ENCODE results near the gene RAD51B. TPM values are rescaled to one million over a fixed set of nuclear protein-coding genes. Genes with fewer than 3 reads are reported as not detected.

The RAD51B gene
- total RNA-seq, 5 donors from 2014 or later (not counting 1 experiment from before 2014, with no cell fraction given): 25.4 to 47.9 (median 30.0) TPM

GRCh38 chr14:68307790-68308168, 488.2 kb downstream of the RAD51B start:
- POLR2A ChIA-PET: no interaction called here
- CTCF ChIA-PET: no interaction called here

GRCh38 chr14:68308726-68309520, 489.3 kb downstream of the RAD51B start:
- no peaks in the 10 kb centered on the region for H3K9me3 ChIP-seq
- Mint-ChIP-seq H3K27me3 (no peaks in the 10 kb centered on the region), H3K27ac (no peak overlapping the region), H3K4me3 (peak overlapping the region in 1 of 3 donors; percentile 22), H3K9me3 (no peaks in the 10 kb centered on the region), H3K36me3 (peaks cover 8% of the 10 kb centered on the region), H3K4me1 (peaks cover 20 to 51% (median 32%) of the 10 kb centered on the region in 3 donors)
- ChIA-PET POLR2A (interaction anchor here in 1 of 2 donors (0.7 kb wide), 1 partner anchor 39 kb away, joined by 5 read pairs; no protein-coding TSS in a partner anchor), CTCF (interaction anchor here (0.6 to 0.8 kb wide), 6 partner anchors 11 to 602 kb away, joined by 3 to 6 read pairs (median 3); no protein-coding TSS in a partner anchor)
- ATAC-seq (replicated peaks in 1 of 4) (no peak), DNase-seq (no peak)
- peaks cover 0 to 6% of the 10 kb centered on the region in 2 experiments for H3K4me1 ChIP-seq (ENCODE audit: control insufficient read depth in 1 of 2, extremely low read depth in 1 of 2, insufficient read depth in 2 of 2, low read length in 2 of 2)
- H3K27ac ChIP-seq (ENCODE audit: low read length): no peak overlapping the region
- no peak overlapping the region for H3K4me3 ChIP-seq (ENCODE audit: control insufficient read depth in 1 of 2, extremely low read depth in 1 of 2, low read length in 1 of 2)
- H3K36me3 ChIP-seq (ENCODE audit: control insufficient read depth in 2 of 2, extremely low read depth in 1 of 2, insufficient read depth in 1 of 2, low read length in 1 of 2): no peaks in the 10 kb centered on the region
- no CpG with 5 or more reads among the region's 6 CpGs for WGBS (ENCODE audit: insufficient coverage)
- no peaks in the 10 kb centered on the region for H3K27me3 ChIP-seq (replicated peaks in 1 of 2; ENCODE audit: control insufficient read depth in 2 of 2, extremely low read depth in 1 of 2, insufficient read depth in 2 of 2, low read length in 1 of 2)

More at GRCh38 chr14:68307790-68308168, 488.2 kb downstream of the RAD51B start:
- Mint-ChIP-seq H3K27me3 (no peaks in the 10 kb centered on the region), H3K9me3 (peaks cover 0 to 3% (median 3%) of the 10 kb centered on the region in 3 donors), H3K4me1 (peaks cover 16 to 45% (median 31%) of the 10 kb centered on the region in 3 donors), H3K27ac (no peak overlapping the region), H3K4me3 (no peak overlapping the region), H3K36me3 (peaks cover 11% of the 10 kb centered on the region)
- Histone ChIP-seq H3K4me3 (ENCODE audit: control insufficient read depth in 1 of 2, extremely low read depth in 1 of 2, low read length in 1 of 2) (no peak overlapping the region), H3K27me3 (replicated peaks in 1 of 2; ENCODE audit: control insufficient read depth in 2 of 2, extremely low read depth in 1 of 2, insufficient read depth in 2 of 2, low read length in 1 of 2) (no peaks in the 10 kb centered on the region), H3K9me3 (no peaks in the 10 kb centered on the region), H3K36me3 (ENCODE audit: control insufficient read depth in 2 of 2, extremely low read depth in 1 of 2, insufficient read depth in 1 of 2, low read length in 1 of 2) (no peaks in the 10 kb centered on the region), H3K27ac (ENCODE audit: low read length) (no peak overlapping the region), H3K4me1 (ENCODE audit: control insufficient read depth in 1 of 2, extremely low read depth in 1 of 2, insufficient read depth in 2 of 2, low read length in 2 of 2) (peaks cover 0 to 6% of the 10 kb centered on the region in 2 experiments)
- no peak for ATAC-seq (replicated peaks in 1 of 4)
- no peak for DNase-seq
- WGBS (ENCODE audit: insufficient coverage): no CpG with 5 or more reads among the region's 4 CpGs

- Histone ChIP-seq H3K4me1 (ENCODE audit: control insufficient read depth in 1 of 2, extremely low read depth in 1 of 2, insufficient read depth in 2 of 2, low read length in 2 of 2) (peaks cover 0 to 6% of the 10 kb centered on the region in 2 experiments), H3K4me3 (ENCODE audit: control insufficient read depth in 1 of 2, extremely low read depth in 1 of 2, low read length in 1 of 2) (no peak overlapping the region), H3K27me3 (replicated peaks in 1 of 2; ENCODE audit: control insufficient read depth in 2 of 2, extremely low read depth in 1 of 2, insufficient read depth in 2 of 2, low read length in 1 of 2) (no peaks in the 10 kb centered on the region), H3K9me3 (no peaks in the 10 kb centered on the region), H3K36me3 (ENCODE audit: control insufficient read depth in 2 of 2, extremely low read depth in 1 of 2, insufficient read depth in 1 of 2, low read length in 1 of 2) (no peaks in the 10 kb centered on the region), H3K27ac (ENCODE audit: low read length) (no peak overlapping the region)
- 80% methylated on average over 2 of the region's 2 CpGs for WGBS (ENCODE audit: insufficient coverage)
- H3K27me3 Mint-ChIP-seq: no peaks in the 10 kb centered on the region
- POLR2A ChIA-PET: no interaction called here
- CTCF ChIA-PET: no interaction called here
- H3K4me1 Mint-ChIP-seq: peaks cover 20 to 55% (median 37%) of the 10 kb centered on the region in 3 donors
- H3K27ac Mint-ChIP-seq: no peak overlapping the region
- DNase-seq (no peak), ATAC-seq (replicated peaks in 1 of 4) (no peak)
- no peaks in the 10 kb centered on the region for H3K9me3 Mint-ChIP-seq
- peaks cover 8% of the 10 kb centered on the region for H3K36me3 Mint-ChIP-seq
- no peak overlapping the region for H3K4me3 Mint-ChIP-seq
Observed at GRCh38 chr14:68309616-68310015, 490.0 kb downstream of the RAD51B start.

GRCh38 chr14:68312300-68312699, 492.7 kb downstream of the RAD51B start:
- H3K9me3 ChIP-seq: no peaks in the 10 kb centered on the region
- H3K27ac Mint-ChIP-seq: no peak overlapping the region
- no CpG with 5 or more reads among the region's 3 CpGs for WGBS (ENCODE audit: insufficient coverage)
- H3K4me3 Mint-ChIP-seq: no peak overlapping the region
- H3K4me1 Mint-ChIP-seq: peaks cover 20 to 47% (median 45%) of the 10 kb centered on the region in 3 donors
- H3K27me3 ChIP-seq (replicated peaks in 1 of 2; ENCODE audit: control insufficient read depth in 2 of 2, extremely low read depth in 1 of 2, insufficient read depth in 2 of 2, low read length in 1 of 2): no peaks in the 10 kb centered on the region
- ChIA-PET POLR2A (no interaction called here), CTCF (interaction anchor here in 1 of 2 donors (0.5 kb wide), 1 partner anchor 531 kb away, joined by 4 read pairs; no protein-coding TSS in a partner anchor)
- H3K36me3 ChIP-seq (ENCODE audit: control insufficient read depth in 2 of 2, extremely low read depth in 1 of 2, insufficient read depth in 1 of 2, low read length in 1 of 2): no peaks in the 10 kb centered on the region
- H3K4me1 ChIP-seq (ENCODE audit: control insufficient read depth in 1 of 2, extremely low read depth in 1 of 2, insufficient read depth in 2 of 2, low read length in 2 of 2): peaks cover 0 to 6% of the 10 kb centered on the region in 2 experiments
- DNase-seq (no peak), ATAC-seq (replicated peaks in 1 of 4) (no peak)
- H3K4me3 ChIP-seq (ENCODE audit: control insufficient read depth in 1 of 2, extremely low read depth in 1 of 2, low read length in 1 of 2): no peak overlapping the region
- peaks cover 8% of the 10 kb centered on the region for H3K36me3 Mint-ChIP-seq
- no peaks in the 10 kb centered on the region for H3K27me3 Mint-ChIP-seq
- H3K9me3 Mint-ChIP-seq: peaks cover 0 to 3% (median 0%) of the 10 kb centered on the region in 3 donors
- H3K27ac ChIP-seq (ENCODE audit: low read length): no peak overlapping the region

GRCh38 chr14:68312884-68313610, 493.5 kb downstream of the RAD51B start:
- Mint-ChIP-seq H3K27ac (no peak overlapping the region), H3K4me1 (peaks cover 20 to 49% (median 48%) of the 10 kb centered on the region in 3 donors), H3K4me3 (no peak overlapping the region), H3K36me3 (peaks cover 6% of the 10 kb centered on the region), H3K27me3 (no peaks in the 10 kb centered on the region), H3K9me3 (peaks cover 0 to 3% (median 0%) of the 10 kb centered on the region in 3 donors)
- ChIA-PET POLR2A (no interaction called here), CTCF (interaction anchor here in 1 of 2 donors (0.5 kb wide), 1 partner anchor 531 kb away, joined by 4 read pairs; no protein-coding TSS in a partner anchor)
- H3K27ac ChIP-seq (ENCODE audit: low read length): no peak overlapping the region
- H3K4me3 ChIP-seq (ENCODE audit: control insufficient read depth in 1 of 2, extremely low read depth in 1 of 2, low read length in 1 of 2): no peak overlapping the region
- WGBS (ENCODE audit: insufficient coverage): 70% methylated on average over 5 of the region's 9 CpGs
- peaks cover 0 to 6% of the 10 kb centered on the region in 2 experiments for H3K4me1 ChIP-seq (ENCODE audit: control insufficient read depth in 1 of 2, extremely low read depth in 1 of 2, insufficient read depth in 2 of 2, low read length in 2 of 2)
- DNase-seq (no peak), ATAC-seq (replicated peaks in 1 of 4) (no peak)
- H3K27me3 ChIP-seq (replicated peaks in 1 of 2; ENCODE audit: control insufficient read depth in 2 of 2, extremely low read depth in 1 of 2, insufficient read depth in 2 of 2, low read length in 1 of 2): no peaks in the 10 kb centered on the region
- no peaks in the 10 kb centered on the region for H3K36me3 ChIP-seq (ENCODE audit: control insufficient read depth in 2 of 2, extremely low read depth in 1 of 2, insufficient read depth in 1 of 2, low read length in 1 of 2)
- no peaks in the 10 kb centered on the region for H3K9me3 ChIP-seq

- no peaks in the 10 kb centered on the region for H3K36me3 ChIP-seq (ENCODE audit: control insufficient read depth in 2 of 2, extremely low read depth in 1 of 2, insufficient read depth in 1 of 2, low read length in 1 of 2)
- ChIA-PET POLR2A (no interaction called here), CTCF (no interaction called here)
- H3K4me1 Mint-ChIP-seq: peaks cover 14 to 43% (median 40%) of the 10 kb centered on the region in 3 donors
- 20% methylated on average over 2 of the region's 4 CpGs for WGBS (ENCODE audit: insufficient coverage)
- no peaks in the 10 kb centered on the region for H3K9me3 ChIP-seq
- H3K27ac ChIP-seq (ENCODE audit: low read length): no peak overlapping the region
- H3K27ac Mint-ChIP-seq: no peak overlapping the region
- H3K4me3 ChIP-seq (ENCODE audit: control insufficient read depth in 1 of 2, extremely low read depth in 1 of 2, low read length in 1 of 2): no peak overlapping the region
- H3K4me3 Mint-ChIP-seq: no peak overlapping the region
- H3K9me3 Mint-ChIP-seq: peaks cover 0 to 3% (median 0%) of the 10 kb centered on the region in 3 donors
- no peaks in the 10 kb centered on the region for H3K27me3 Mint-ChIP-seq
- no peak for ATAC-seq (replicated peaks in 1 of 4)
- no peaks in the 10 kb centered on the region for H3K27me3 ChIP-seq (replicated peaks in 1 of 2; ENCODE audit: control insufficient read depth in 2 of 2, extremely low read depth in 1 of 2, insufficient read depth in 2 of 2, low read length in 1 of 2)
- peaks cover 0 to 2% of the 10 kb centered on the region in 2 experiments for H3K4me1 ChIP-seq (ENCODE audit: control insufficient read depth in 1 of 2, extremely low read depth in 1 of 2, insufficient read depth in 2 of 2, low read length in 2 of 2)
- DNase-seq: no peak
- H3K36me3 Mint-ChIP-seq: peaks cover 5% of the 10 kb centered on the region
Observed at GRCh38 chr14:68314642-68315041, 495.1 kb downstream of the RAD51B start.
